ENCODE data around the gene BMERB1. TPM values are rescaled to one million over a fixed set of nuclear protein-coding genes. Genes with fewer than 3 reads are reported as not detected.
"Not testable (repeated sequence)": the region's sequence is repeated elsewhere in the genome, so short reads cannot be mapped to it uniquely, and the experiment has no call there.

The BMERB1 gene
- total and polyA plus RNA-seq, 2 experiments from 2014 or later: 7.3 to 10.3 TPM

GRCh38 chr16:15566095-15566494, 131.7 kb downstream of the BMERB1 start:
- TF ChIP-seq EZH2phosphoT487 (IDR thresholded peaks at IDR 0.05; ENCODE audit: low read depth, severe bottlenecking, unreplicated experiment): no peak
- no peak for TF ChIP-seq CTCF (IDR thresholded peaks at IDR 0.05; ENCODE audit: poor library complexity)
- TF ChIP-seq EZH2 (IDR thresholded peaks at IDR 0.05; ENCODE audit: borderline replicate concordance): no peak
- Histone ChIP-seq H3K79me2 (no peaks in the 10 kb centered on the region), H2AFZ (no peak overlapping the region), H3K36me3 (replicated peaks; ENCODE audit: insufficient read depth, low read depth) (no peaks in the 10 kb centered on the region), H3K4me1 (ENCODE audit: insufficient read depth) (no peaks in the 10 kb centered on the region), H3K9me3 (ENCODE audit: low read depth) (no peaks in the 10 kb centered on the region), H4K20me1 (ENCODE audit: insufficient read depth, poor library complexity, severe bottlenecking) (no peaks in the 10 kb centered on the region), H3K9me2 (replicated peaks; ENCODE audit: insufficient read depth) (no peaks in the 10 kb centered on the region), H3K27ac (no peak overlapping the region), H3K27me3 (no peaks in the 10 kb centered on the region), H3K4me3 (no peak overlapping the region), H3K4me2 (no peak overlapping the region)
- no peak for DNase-seq (ENCODE audit: low spot score)
- WGBS (ENCODE audit: low lambda C conversion rate, missing lambda C conversion rate): 98% methylated on average over 2 of the region's 2 CpGs

GRCh38 chr16:15567823-15568222, 133.4 kb downstream of the BMERB1 start:
- Histone ChIP-seq H3K9me2 (replicated peaks; ENCODE audit: insufficient read depth) (no peaks in the 10 kb centered on the region), H3K27ac (no peak overlapping the region), H3K4me2 (no peak overlapping the region), H3K27me3 (no peaks in the 10 kb centered on the region), H4K20me1 (ENCODE audit: insufficient read depth, poor library complexity, severe bottlenecking) (no peaks in the 10 kb centered on the region), H3K79me2 (no peaks in the 10 kb centered on the region), H3K4me1 (ENCODE audit: insufficient read depth) (no peaks in the 10 kb centered on the region), H2AFZ (no peak overlapping the region), H3K36me3 (replicated peaks; ENCODE audit: insufficient read depth, low read depth) (no peaks in the 10 kb centered on the region), H3K9me3 (ENCODE audit: low read depth) (no peaks in the 10 kb centered on the region), H3K4me3 (no peak overlapping the region)
- DNase-seq (ENCODE audit: low spot score): no peak
- WGBS (ENCODE audit: low lambda C conversion rate, missing lambda C conversion rate): 95% methylated on average over 5 of the region's 5 CpGs
- no peak for TF ChIP-seq EZH2phosphoT487 (IDR thresholded peaks at IDR 0.05; ENCODE audit: low read depth, severe bottlenecking, unreplicated experiment)
- no peak for TF ChIP-seq EZH2 (IDR thresholded peaks at IDR 0.05; ENCODE audit: borderline replicate concordance)

- H3K4me3 ChIP-seq; H3K27me3 ChIP-seq; H2AFZ ChIP-seq; H3K79me2 ChIP-seq; H3K36me3 ChIP-seq (replicated peaks; ENCODE audit: insufficient read depth, low read depth); H3K9me2 ChIP-seq (replicated peaks; ENCODE audit: insufficient read depth); H3K4me2 ChIP-seq; DNase-seq (ENCODE audit: low spot score); H3K27ac ChIP-seq; H4K20me1 ChIP-seq (ENCODE audit: insufficient read depth, poor library complexity, severe bottlenecking); H3K4me1 ChIP-seq (ENCODE audit: insufficient read depth); H3K9me3 ChIP-seq (ENCODE audit: low read depth): not testable (repeated sequence)
- 84% methylated on average over 4 of the region's 4 CpGs for whole genome bisulfite sequencing (ENCODE audit: low lambda C conversion rate, missing lambda C conversion rate)
Observed at GRCh38 chr16:15570666-15571065, 136.3 kb downstream of the BMERB1 start.

- H3K4me3 ChIP-seq: no peak overlapping the region
- no peaks in the 10 kb centered on the region for H3K79me2 ChIP-seq
- 70% methylated on average over 6 of the region's 6 CpGs for WGBS (ENCODE audit: low lambda C conversion rate, missing lambda C conversion rate)
- TF ChIP-seq CTCF (IDR thresholded peaks at IDR 0.05; ENCODE audit: poor library complexity) (no peak), EZH2phosphoT487 (IDR thresholded peaks at IDR 0.05; ENCODE audit: low read depth, severe bottlenecking, unreplicated experiment) (no peak)
- H3K27me3 ChIP-seq: no peaks in the 10 kb centered on the region
- H3K36me3 ChIP-seq (replicated peaks; ENCODE audit: insufficient read depth, low read depth): no peaks in the 10 kb centered on the region
- no peak overlapping the region for H3K27ac ChIP-seq
- no peak for DNase-seq (ENCODE audit: low spot score)
- no peak overlapping the region for H2AFZ ChIP-seq
- no peaks in the 10 kb centered on the region for H3K9me3 ChIP-seq (ENCODE audit: low read depth)
- H3K4me1 ChIP-seq (ENCODE audit: insufficient read depth): no peaks in the 10 kb centered on the region
- H3K9me2 ChIP-seq (replicated peaks; ENCODE audit: insufficient read depth): no peaks in the 10 kb centered on the region
- no peak overlapping the region for H3K4me2 ChIP-seq
- H4K20me1 ChIP-seq (ENCODE audit: insufficient read depth, poor library complexity, severe bottlenecking): no peaks in the 10 kb centered on the region
Observed at GRCh38 chr16:15571557-15571956, 137.2 kb downstream of the BMERB1 start.
